HuH-7 (cell line): ENCODE data around the gene C14orf132.
"Not testable (repeated sequence)": the region's sequence is repeated elsewhere in the genome, so short reads cannot be mapped to it uniquely, and the experiment has no call there.

Source experiments
- DNase-seq: peaks from one replicate; pipeline ENCODE4 v3.0.0; 2011; ENCODE audit warnings: low spot score

The C14orf132 gene

DNA sequence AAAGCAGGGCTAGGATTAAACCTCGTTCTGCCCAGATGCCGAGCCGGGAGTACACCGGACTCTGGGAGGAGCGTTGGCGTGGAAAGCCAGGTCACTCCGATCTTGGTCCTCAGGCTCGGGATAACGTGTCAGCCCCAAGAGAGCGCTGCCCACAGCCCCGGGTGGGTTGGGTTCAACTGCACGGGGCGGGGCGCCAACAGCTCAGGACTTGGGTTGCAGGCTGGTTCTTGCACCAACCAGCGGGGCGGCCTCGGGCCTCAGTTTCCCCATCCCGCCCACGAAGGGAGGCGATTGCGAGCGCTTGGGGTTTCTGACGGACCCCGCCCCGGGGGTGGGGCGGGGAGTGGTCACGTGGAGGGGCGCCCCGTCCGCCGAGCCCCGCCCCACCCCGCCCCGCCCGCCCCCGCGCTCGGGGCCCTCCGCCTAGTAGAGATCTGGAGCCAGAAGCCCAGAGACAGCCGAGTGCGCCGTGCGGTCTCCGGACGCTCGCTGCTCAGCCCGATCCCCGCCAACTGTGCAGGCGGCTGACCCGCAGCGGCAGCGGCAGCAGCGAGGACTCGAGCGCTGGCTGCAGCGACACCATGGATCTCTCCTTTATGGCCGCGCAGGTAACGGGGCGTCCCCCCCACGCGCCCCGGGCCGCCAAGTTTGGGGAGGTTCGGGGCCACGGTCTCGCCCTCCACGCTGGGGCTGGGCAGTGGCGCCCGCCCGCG, at the start of gene C14orf132:
Gene C14orf132, plus strand, starts transcription at position 443 of the 713 bp plus-strand sequence. Its CDS starts 139 bp downstream, at position 582.
- peak; percentile 33 for DNase-seq

DNA sequence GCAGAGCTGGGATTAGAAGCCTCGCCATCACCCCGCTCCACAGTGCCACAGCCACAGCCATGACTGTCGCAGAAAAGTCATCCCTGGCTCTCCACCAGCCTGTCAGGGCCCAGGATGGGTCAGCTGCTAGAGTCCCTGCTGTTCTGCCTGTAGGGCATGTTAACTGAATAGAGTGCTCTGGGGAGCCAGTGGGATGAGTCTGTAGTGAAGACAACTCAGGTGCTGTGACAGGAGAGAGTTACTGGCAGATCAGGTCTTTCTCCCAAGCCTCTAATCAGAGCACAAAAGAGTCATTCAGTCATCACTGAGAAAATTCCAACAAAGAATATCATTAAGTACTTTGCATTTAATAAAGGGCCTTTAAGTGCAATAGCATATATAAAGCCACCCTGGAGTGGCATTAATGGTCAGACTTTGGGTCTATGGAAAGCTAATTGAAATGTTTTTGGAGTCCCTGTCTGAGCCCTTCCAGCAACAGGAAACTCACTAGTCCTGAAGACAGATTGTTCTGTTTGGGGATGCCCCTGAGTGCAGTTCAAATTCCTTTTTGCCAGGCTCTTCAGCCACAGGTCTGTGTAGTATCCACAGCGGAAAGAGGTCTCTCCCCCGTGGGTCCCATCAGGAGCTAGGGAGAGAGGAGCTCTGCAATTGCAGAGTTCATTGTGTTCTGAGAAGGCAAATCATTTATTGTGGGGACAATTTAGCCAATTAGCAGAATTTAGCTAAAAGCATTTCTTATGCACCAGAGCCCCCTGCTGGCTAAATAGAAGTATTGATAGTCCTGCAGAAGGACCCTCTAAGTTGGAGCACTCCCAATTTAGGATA, 45.2 kb upstream of the C14orf132 start:
- DNase-seq = peak; percentile 8

DNA sequence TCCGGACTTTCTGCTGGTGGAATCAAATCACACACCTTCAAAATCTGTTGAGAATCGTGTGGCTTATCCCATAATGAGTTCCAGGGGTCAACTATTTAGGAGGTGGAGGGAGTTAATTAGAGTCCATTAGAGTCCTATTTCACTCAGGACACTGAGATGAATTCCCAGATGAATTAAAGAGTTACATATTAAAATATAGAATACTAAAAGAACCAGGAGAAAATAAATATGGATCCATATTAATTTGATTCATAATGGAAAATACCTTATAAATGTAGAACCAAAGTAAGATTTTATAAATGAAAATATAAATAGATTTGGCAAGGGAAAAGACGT, 44.6 kb upstream of the C14orf132 start:
- DNase-seq = no peak

DNA sequence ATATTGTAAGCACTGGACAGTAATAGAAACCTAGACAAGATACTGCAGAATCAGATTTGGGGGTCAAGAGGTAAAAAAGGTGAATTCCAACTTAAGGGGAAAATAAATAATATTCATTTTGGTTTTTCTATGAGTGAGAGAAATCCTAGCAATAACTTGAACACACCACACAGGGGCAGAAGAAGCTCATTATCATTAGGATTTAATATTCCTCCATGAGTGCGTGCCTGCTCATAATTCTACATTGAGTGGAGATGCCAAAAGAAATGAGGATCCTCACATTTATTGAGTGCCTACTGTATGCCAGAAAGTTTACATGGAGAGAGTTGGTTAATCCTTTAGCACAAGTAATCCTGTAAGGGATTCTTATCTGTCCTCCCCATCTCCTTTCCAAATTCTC, 40.5 kb upstream of the C14orf132 start:
- no peak for DNase-seq

DNA sequence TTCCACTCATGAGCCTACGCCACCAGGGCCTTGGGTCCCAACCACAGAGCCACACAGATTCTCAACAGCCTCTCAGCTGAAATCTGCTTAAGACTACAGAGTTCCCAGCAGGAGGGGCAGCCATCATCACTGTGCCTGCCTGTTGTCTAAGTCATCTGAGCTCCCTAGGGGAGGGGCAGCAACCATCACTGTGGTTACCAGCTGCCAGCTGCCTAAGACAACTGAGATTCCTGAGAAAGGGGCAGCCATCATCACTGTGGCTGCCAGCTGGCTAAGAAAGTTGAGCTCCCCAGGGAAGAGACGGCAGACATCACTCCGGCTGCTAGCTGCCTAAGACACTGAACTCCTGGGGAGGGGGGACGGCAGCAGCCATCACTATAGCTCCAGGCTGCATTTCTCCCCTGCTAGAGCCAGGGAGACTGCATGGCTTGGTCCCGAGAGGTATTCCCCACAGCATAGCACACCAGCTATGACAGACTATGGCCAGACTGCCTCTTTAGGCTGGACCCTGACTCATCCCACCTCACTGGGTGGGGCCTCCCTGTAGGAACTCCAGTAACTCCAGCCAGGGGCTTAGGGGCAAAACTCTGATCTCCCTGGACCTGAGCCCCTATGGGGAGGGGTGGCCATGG, 37.2 kb upstream of the C14orf132 start:
- no peak for DNase-seq

DNA sequence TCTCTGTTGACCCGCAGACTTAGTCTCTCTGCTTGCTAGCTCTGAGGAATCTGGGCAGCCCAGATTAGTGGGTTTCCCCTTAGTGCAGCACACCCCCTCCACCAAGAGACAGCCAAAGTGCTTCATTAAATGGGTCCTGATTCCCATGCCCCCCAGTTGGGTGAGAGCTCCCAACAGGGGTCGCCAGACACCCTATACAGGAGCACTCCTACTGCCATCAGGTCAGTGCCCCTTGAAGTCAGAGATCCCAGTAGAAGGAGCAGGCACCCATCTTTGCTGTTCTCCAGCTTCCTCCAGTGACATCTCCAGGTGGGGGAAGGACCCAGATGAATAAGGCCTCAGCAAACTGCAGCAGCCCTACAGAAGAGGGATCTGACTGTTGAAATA, 36.7 kb upstream of the C14orf132 start:
- no peak for DNase-seq

DNA sequence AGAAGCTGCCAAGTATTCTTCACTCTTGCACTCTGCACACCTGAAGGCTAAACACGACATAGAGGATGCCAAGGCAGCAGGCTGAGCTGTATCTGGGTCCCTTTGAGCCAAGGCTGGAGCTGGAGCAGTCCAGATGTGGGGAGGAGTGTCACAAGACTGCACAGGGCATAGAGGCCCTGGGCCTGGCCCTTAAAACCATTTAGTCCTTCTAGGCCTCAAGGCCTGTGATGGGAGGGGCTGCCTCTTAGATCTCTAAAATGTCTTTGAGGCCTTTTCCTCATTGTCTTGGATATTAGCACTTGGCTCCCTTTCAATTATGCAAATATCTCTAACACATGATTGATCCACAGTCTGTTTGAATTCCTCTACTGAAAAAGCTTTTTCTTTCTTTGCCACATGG, 28.0 kb upstream of the C14orf132 start:
- no peak for DNase-seq

DNA sequence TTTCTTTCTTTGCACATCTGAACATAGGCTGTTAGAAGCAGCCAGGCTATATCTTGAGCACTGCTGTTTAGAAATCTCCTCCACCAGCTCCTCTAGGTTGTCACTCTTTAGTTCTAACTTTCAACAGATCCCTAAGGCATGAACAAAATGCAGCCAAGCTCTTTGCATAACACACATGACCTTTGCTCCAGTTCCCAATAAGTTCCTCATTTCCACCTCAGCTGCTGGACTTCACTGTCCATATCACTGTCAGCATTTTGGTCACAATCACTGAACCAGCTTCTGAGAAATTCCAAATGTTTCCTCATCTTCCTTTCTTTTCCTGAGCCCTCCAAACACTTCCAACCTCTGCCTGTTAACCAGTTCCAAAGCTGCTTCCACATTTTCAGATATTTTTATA, 27.6 kb upstream of the C14orf132 start:
- no peak for DNase-seq

DNA sequence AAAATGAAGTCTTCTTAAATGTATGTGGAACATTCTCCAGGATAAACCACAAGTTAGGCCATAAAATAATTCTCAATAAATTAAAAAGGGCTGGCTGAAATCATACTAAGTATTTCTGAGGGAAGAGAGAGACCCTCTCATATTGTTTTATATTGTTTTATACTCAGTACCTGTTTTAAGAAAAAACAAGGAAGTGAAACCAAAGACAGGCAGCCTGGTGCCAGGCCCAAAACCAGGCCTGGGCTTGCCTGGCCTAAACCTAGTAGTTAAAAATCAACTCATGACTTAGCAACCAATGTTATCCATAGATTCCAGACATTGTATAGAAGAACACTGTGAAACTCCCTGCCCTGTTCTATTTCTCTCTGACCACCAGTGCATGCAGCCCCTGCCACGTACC, 26.4 kb upstream of the C14orf132 start:
- not testable (repeated sequence) for DNase-seq

DNA sequence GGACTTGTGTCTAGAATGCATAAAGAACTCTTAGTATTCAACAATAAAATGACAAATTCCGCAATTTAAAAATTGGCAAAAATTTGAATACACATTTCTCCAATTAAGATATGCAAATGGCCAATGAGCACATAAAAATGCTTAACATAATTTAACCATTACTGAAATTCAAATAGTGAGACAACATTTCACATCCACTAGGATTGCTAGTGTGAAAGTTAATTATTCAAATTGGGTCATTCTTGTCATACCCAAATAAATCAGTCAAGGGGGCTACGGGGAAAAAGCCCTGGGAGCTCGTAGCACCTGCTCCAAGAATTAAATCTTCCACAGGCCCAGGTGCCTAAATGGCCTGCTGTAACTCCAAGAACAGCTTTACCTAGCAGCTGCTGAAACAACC, 25.0 kb upstream of the C14orf132 start:
- DNase-seq = no peak

DNA sequence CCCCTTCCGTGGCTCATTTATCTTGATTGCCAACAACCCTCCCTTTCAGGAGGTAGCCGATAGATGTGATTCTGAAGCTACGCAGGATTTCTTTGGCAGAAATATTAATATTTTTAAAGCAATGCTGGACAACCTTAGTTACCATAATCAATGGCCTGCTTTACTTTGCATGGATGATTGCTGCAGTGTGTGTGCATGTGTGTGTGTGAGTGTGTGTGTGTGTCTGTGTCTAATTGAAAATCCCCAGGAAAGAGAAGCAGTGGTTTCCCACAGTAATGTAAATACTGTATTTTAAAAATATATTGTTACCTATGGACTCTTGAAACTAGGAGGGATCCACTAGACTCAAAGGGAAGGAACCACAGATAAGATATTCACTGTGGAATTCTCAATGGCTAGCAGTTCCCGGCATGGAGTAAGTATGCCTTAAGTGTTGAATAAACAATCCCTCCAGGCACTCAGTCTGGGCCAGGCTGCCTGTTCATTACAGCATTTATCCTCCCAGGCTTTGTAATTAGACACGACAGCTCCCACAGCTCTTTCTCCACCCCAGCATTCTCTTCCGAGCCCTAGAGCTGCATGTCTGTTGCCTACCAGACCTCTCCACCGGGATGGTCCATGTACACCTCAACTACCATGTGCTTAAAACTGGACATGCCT, 22.5 kb upstream of the C14orf132 start:
- DNase-seq = no peak

DNA sequence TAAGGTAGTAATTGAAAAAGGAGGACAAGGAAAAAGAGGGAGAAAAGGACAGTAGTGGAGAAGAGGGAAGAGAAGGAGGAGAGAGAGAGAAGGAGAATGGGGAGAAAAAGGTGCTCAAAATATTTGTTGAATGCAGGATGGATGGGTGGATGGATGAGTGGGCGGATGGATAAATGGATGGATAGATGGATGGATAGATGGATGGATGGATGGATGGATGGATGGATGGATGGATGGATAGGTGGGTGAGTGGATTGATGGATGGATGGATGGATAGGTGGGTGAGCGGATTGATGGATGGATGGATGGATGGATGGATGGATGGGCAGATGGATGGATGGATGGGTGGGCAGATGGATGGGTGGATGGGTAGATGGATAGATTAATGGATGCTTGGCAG, 21.3 kb upstream of the C14orf132 start:
- no peak for DNase-seq

DNA sequence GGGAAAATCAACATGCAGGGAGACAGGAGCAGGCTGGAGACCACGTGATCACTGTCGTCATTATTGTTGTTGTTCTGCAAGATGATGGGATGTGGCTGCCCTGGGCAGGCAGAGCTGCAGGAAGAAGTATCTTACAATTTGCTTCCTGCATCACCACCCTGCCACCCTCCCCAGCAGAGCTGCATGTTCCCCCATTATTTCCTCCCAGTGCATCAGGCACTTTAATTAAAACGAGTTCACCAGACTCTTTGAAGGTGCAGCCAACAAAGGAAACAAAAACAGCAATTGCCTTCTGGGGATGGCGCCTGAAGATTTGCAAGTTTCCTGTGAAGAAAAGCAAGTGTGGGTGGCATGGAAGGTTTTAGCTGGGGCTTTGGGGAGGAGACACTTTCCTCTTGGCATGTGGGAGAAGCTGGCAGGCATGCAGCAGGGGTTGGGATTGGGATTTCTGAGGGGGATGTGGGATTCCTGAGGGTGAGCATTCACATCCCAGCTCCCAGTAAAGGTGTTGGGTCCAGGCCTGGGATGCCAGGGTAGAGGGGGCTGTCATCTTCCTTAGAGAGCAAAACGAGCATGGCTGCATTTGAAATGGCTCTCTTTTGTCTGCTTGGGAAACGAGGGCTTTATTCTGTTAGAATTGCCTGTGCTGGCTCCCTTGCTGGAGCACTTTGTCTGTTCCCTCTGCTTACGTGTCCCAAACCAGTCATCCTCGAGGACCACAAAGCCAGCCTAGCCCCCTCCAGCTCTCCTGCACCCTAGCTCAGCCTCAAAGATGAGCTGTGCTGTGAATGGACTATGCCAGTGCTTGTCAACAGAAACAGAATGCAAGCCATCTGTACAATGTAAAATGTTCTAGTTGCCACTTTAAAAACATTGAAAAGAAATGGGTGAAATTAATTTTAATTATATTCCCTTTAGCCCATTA, 11.5 kb upstream of the C14orf132 start:
- DNase-seq = no peak

DNA sequence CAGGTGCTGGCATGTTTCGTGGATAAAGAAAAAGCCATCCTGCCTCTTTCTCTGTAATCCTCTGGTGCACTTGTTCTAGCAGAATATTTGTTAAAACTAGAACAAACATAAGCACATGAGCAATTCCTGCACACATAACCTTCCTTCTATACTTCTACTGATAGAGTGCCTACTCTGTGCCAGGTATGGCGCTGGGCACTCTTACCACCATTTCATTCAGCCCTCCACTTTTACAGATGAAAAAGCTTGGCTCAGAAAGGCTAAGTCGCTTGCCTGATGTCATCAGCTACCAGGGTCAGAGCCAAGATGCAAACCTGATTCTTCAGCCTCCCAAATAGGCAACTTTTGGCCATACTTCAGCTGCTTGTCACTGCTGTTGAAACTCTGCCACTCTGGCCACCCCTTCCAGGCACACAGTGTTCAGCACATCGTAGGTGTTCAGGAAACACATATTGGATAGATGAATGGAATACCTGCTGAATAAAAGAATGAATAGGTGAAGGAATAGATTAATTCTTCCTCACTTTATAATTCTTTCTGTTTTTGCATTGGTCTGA, 10.0 kb upstream of the C14orf132 start:
- DNase-seq = no peak

DNA sequence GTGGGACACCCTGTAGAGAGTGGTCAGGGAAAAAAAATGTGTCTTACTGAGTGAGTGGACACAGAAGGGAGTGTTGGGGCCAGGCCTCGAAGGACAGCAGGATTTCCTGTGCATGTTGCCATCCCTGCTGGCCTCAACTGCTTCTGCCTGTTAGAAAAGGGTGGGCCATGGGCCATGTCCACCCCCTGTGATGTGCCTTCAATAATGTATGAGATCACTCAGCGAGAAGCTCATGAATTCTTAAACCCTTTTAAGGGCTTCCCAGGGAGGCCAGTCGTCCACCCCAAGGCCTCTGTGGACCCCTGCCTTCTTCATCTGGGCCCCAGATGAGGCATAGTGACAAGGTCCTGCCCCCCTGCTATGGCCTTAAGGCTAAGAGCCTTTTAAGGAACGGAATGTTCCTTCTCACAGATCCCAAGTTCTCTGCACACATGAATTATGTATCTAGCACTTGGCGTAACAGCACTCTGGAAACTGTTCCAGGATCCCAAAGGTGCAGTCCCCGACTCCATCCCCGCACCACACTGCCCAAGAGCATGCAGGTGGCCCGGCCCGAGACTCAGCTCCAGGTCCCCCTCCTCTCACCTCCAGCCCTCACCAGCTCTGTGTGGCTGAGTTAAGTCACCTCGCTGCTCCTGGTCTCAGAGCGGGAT, 8.9 kb upstream of the C14orf132 start:
- DNase-seq = no peak

DNA sequence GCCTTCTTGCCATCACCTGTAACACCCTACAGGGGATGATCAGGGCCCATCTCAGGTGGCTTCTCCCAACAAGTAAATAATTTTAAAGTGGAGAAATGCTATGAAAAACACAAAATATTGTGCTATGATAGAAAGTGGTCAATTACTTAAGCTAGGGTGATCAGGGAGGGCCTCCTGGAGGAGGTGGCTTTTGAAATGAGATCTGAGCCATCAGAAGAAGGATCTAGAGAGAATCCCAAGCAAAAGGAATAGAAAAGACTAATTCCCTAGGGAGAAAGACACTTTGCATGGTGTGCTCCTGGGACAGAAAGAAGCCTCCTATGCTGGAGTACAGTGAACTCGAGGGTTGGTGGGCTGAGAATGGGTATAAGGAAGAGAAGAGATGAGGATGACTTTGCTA, 7.5 kb upstream of the C14orf132 start:
- DNase-seq = no peak

DNA sequence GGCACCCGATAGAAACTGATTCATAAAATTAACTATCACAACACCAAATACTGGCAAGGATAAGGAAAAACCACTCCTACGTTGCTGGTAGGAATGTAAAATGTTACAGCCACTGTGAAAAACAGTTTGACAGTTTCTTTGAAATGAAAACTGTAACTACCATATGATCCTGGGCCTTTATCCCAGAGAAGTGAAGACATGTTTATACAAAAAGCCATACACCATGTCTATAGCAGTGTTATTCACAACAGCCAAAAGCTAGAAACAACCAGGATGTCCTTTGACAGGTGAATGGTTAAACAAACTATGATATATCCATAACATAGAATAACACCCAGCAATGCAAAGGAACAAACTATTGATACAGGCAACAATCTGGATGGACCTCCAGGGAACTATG, 3.7 kb upstream of the C14orf132 start:
- no peak for DNase-seq

DNA sequence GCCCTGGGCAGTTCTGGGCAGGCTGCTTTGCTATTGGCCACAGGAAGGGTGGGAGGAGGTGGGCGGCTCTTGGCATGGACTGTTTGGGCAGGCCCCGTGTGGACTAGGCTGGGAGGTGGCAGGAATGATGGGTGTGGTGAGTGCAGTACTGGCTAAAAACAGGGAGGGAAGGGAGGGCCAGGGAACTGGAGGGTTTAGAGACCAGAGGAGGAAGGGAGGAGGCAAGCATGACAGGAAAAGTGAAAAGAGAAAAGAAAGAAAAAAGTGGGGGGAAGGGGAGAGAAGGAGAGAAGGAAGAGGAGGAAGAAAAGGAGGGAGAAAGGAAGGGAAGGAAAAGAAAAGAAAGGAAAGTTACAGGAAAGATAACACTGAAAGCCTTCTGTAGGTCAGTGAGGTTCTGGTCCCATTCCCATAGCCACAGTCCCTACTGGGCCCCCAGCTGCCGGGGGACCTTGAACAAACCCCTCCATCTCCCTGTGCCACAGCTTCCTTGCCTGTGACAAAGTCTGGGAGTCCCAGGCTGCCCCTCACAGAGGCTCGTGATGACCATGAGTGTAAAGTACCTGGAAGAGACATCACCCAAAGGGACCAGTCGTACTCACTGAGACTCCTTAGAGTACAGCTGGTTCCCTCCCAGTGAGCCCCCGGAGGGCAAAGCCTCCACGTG, 1.1 kb upstream of the C14orf132 start:
- no peak for DNase-seq

DNA sequence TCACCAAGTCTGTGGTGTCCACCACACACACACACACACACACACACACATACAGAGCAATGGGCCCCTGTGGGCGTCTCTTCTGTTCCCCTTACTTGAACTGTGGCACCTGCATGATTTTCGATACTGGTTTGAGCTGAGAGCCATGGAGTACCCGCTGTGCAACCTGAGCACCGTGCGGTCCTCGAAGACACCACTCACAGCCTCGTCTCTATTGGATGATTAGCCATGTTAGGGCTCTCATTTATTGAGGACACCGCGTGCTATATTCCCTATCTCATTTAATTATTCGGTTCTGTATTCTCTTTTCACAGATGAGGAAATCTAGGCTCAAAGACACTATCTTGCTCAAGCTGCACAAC, 623 bp upstream of the C14orf132 start:
- DNase-seq = no peak

DNA sequence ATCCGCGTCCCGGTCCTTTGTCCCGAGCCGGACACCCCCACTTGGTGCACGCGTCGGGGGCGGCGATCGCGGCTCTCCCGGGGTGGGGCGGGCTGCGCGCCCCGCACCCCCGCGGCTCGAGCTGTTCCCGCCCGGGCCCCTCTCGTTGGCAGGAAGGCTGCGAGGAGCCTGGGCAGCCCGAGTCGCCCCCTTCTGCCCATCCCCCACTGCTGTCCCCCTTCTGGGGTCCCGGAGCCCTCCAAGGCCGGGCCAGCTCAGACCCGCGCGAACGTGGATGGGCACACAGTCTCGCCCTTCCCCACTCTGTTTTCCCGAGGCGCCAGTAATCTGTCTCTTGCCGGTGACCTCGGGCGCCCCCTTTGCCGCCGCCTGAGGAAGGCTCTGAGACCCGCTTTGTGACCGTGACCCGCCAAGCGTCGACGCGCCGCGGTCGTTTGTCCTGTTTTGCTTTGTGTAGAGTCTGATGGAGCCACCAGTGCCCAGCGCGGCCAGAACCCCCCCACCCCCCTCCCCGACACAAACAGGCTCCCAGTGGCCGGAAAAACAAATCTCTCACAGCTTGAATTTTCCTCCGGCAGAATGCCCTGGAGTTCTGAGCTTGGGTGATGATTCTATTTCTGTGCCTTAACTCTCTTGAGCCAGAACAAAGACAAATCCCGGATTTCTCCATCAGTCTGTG, 610 bp downstream of the C14orf132 start:
- no peak for DNase-seq
